Mesendoderm (in vitro differentiated cells): ENCODE results near the gene NPR2.

Experiments used
- DNase-seq: peaks from one replicate; pipeline ENCODE4 v3.0.0; 2013
- H2AK5ac ChIP-seq: 2 replicates; pipeline ENCODE4 v1.6.1; 2013; ENCODE audit warnings: low read length, inconsistent platforms
- H2BK120ac ChIP-seq: 2 replicates; pipeline ENCODE4 v1.6.1; 2013; ENCODE audit warnings: low read depth, mild to moderate bottlenecking, low read length, moderate library complexity, mixed read lengths
- H2BK15ac ChIP-seq: replicated peaks from 2 replicates; pipeline ENCODE4 v1.6.1; 2013; ENCODE audit warnings: low read depth, mild to moderate bottlenecking, moderate library complexity
- H2BK5ac ChIP-seq: 2 replicates; pipeline ENCODE4 v1.6.1; 2013; ENCODE audit warnings: low read length, inconsistent platforms
- H3K18ac ChIP-seq: 2 replicates; pipeline ENCODE4 v1.6.1; 2013; ENCODE audit warnings: mild to moderate bottlenecking, low read length, mixed read lengths
- H3K23ac ChIP-seq: one replicate; pipeline ENCODE4 v1.6.1; 2013; ENCODE audit warnings: low read length
- H3K27ac ChIP-seq: 2 replicates; pipeline ENCODE4 v1.5.1; 2013; ENCODE audit warnings: low read depth, mild to moderate bottlenecking, inconsistent platforms, low read length, moderate library complexity
- H3K27me3 ChIP-seq: 2 replicates; pipeline ENCODE4 v1.6.1; 2013; ENCODE audit warnings: low read length, control low read depth, mild to moderate bottlenecking, inconsistent platforms; ENCODE audit not compliant: insufficient read depth, poor library complexity
- H3K36me3 ChIP-seq: 2 replicates; pipeline ENCODE4 v1.6.1; 2013; ENCODE audit warnings: low read length, inconsistent platforms; ENCODE audit not compliant: control insufficient read depth, insufficient read depth
- H3K4ac ChIP-seq: one replicate; pipeline ENCODE4 v1.6.1; 2013; ENCODE audit warnings: low read depth, mild to moderate bottlenecking, low read length, moderate library complexity
- H3K4me1 ChIP-seq: 2 replicates; pipeline ENCODE4 v1.6.1; 2013; ENCODE audit warnings: low read depth, low read length, inconsistent platforms; ENCODE audit not compliant: control insufficient read depth
- H3K4me2 ChIP-seq: 2 replicates; pipeline ENCODE4 v1.6.1; 2013; ENCODE audit warnings: low read length
- H3K4me3 ChIP-seq: 2 replicates; pipeline ENCODE4 v1.5.1; 2013; ENCODE audit warnings: mild to moderate bottlenecking, low read length
- H3K56ac ChIP-seq: one replicate; pipeline ENCODE4 v1.6.1; 2013; ENCODE audit warnings: low read length
- H3K79me1 ChIP-seq: 2 replicates; pipeline ENCODE4 v1.6.1; 2013; ENCODE audit warnings: low read length, inconsistent platforms
- H3K79me2 ChIP-seq: 2 replicates; pipeline ENCODE4 v1.6.1; 2013; ENCODE audit warnings: mild to moderate bottlenecking, low read length; ENCODE audit not compliant: control insufficient read depth, insufficient read depth
- H3K9ac ChIP-seq: 2 replicates; pipeline ENCODE4 v1.6.1; 2013; ENCODE audit warnings: low read length, inconsistent platforms
- H4K5ac ChIP-seq: one replicate; pipeline ENCODE4 v1.6.1; 2013; ENCODE audit warnings: low read length
- H4K8ac ChIP-seq: one replicate; pipeline ENCODE4 v1.6.1; 2013; ENCODE audit warnings: low read depth, mild to moderate bottlenecking, control low read depth, low read length, moderate library complexity
- WGBS: extraction: QIAGEN DNeasy Blood & Tissue Kit; methylation state at CpG from one replicate; pipeline ENCODE4 v1.1.7; 2013; ENCODE audit warnings: low lambda C conversion rate, missing lambda C conversion rate; ENCODE audit not compliant: insufficient coverage; ENCODE audit errors: extremely low coverage; 5-methylcytosine and 5-hydroxymethylcytosine counted together

NPR2 gene

DNA sequence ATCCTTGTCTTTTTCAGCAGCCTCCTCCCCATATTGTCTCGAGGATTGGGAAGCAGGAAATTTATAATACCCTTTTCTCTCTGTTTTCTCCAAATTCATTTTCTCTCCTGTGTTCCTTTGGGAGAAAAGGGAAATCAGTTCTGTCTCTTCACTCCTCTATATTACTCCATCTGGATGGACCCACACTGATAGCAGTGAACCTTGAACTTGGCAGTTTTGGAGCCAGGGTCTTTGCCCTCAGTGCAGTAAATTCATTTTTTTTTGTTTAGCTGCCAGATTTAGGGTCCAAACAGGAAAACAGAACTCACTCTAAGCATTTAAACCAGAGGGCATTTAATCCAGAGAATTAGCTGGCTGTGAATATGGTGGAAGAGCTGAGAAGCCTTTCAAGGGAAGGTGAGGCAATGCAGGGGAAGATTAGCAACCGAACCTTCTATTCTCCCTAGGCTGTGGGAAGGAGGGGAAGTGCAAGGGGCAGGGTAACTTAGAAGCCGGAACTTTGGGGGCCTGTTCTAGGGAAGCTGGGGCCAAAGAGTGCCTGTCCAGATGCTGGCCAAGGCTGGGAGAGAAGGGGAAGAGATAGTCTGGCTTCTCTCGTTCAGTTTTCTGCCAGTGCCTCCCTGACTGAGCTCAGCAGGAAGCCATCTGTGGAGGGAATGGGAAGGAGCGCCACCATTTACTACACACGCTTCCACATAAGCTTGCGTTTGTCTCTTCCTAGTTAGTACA, 16.3 kb upstream of the NPR2 start:
- no peak overlapping the region for H2BK15ac ChIP-seq
- H3K4me2 ChIP-seq: no peak overlapping the region
- H3K4ac ChIP-seq: no peak overlapping the region
- peaks cover 3% of the 10 kb centered on the region for H3K4me1 ChIP-seq
- H3K79me2 ChIP-seq: no peaks in the 10 kb centered on the region
- H4K5ac ChIP-seq: no peak overlapping the region
- no peak overlapping the region for H3K56ac ChIP-seq
- H2AK5ac ChIP-seq: no peak overlapping the region
- H3K36me3 ChIP-seq: no peaks in the 10 kb centered on the region
- no peak overlapping the region for H3K23ac ChIP-seq
- peak; percentile 30 for DNase-seq
- no peak overlapping the region for H3K27ac ChIP-seq
- no peaks in the 10 kb centered on the region for H3K79me1 ChIP-seq
- H2BK5ac ChIP-seq: no peak overlapping the region
- no peaks in the 10 kb centered on the region for H3K27me3 ChIP-seq
- peak overlapping the region; percentile 44 for H3K18ac ChIP-seq
- WGBS: no CpG with 5 or more reads among the region's 7 CpGs
- H2BK120ac ChIP-seq: no peak overlapping the region
- no peak overlapping the region for H4K8ac ChIP-seq
- H3K9ac ChIP-seq: no peak overlapping the region
- no peak overlapping the region for H3K4me3 ChIP-seq

- Histone ChIP-seq H3K9ac (no peak overlapping the region), H3K4me3 (no peak overlapping the region), H4K8ac (no peak overlapping the region), H3K27ac (no peak overlapping the region), H3K4ac (no peak overlapping the region), H2BK120ac (no peak overlapping the region), H3K4me1 (peaks cover 3% of the 10 kb centered on the region), H2BK15ac (no peak overlapping the region), H3K23ac (no peak overlapping the region), H3K36me3 (no peaks in the 10 kb centered on the region), H3K79me2 (no peaks in the 10 kb centered on the region), H3K18ac (no peak overlapping the region), H2AK5ac (no peak overlapping the region), H3K27me3 (no peaks in the 10 kb centered on the region), H3K56ac (no peak overlapping the region), H4K5ac (no peak overlapping the region), H3K4me2 (no peak overlapping the region), H3K79me1 (no peaks in the 10 kb centered on the region), H2BK5ac (no peak overlapping the region)
- no peak for DNase-seq
- no CpG with 5 or more reads among the region's 4 CpGs for WGBS
Observed at GRCh38 chr9:35776018-35776417, 15.4 kb upstream of the NPR2 start.

DNA sequence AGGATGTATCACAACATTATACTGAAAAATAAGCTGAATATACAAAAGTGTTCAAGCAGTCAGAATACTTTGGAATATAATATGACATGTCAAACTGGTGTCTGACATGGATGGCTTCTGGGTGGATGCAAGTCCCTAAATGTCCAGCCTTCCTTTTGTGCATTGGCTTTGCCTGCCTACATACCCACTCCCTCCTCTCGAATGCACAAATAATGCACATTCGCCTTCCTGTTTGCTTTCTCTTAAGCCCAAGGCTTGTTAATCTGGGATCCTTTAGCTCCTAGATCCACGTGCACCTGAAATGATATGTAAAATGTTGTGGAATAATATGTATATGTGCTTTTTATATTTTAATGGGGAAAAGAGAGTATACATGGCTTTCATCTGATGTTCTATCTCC, 12.9 kb upstream of the NPR2 start:
- Histone ChIP-seq H3K4ac (no peak overlapping the region), H3K36me3 (no peaks in the 10 kb centered on the region)
- WGBS: no CpG with 5 or more reads among the region's 3 CpGs

GRCh38 chr9:35781066-35781465, 10.3 kb upstream of the NPR2 start:
- no peak overlapping the region for H2BK5ac ChIP-seq
- DNase-seq: no peak
- no peak overlapping the region for H4K8ac ChIP-seq
- H3K79me2 ChIP-seq: no peaks in the 10 kb centered on the region
- no peak overlapping the region for H3K18ac ChIP-seq
- no peak overlapping the region for H3K4ac ChIP-seq
- H4K5ac ChIP-seq: no peak overlapping the region
- H3K4me3 ChIP-seq: no peak overlapping the region
- H3K27ac ChIP-seq: no peak overlapping the region
- H3K36me3 ChIP-seq: no peaks in the 10 kb centered on the region
- H3K9ac ChIP-seq: no peak overlapping the region
- no peaks in the 10 kb centered on the region for H3K79me1 ChIP-seq
- H2BK15ac ChIP-seq: no peak overlapping the region
- H2AK5ac ChIP-seq: no peak overlapping the region
- no peak overlapping the region for H3K23ac ChIP-seq
- no peak overlapping the region for H3K4me2 ChIP-seq
- WGBS: no CpG with 5 or more reads among the region's 2 CpGs
- H3K27me3 ChIP-seq: no peaks in the 10 kb centered on the region
- no peak overlapping the region for H3K56ac ChIP-seq
- H3K4me1 ChIP-seq: no peaks in the 10 kb centered on the region
- no peak overlapping the region for H2BK120ac ChIP-seq

More for the DNA sequence above, 12.9 kb upstream of the NPR2 start:
- H2BK120ac ChIP-seq: no peak overlapping the region
- no peak overlapping the region for H3K23ac ChIP-seq
- no peak overlapping the region for H3K27ac ChIP-seq
- H3K9ac ChIP-seq: no peak overlapping the region
- H3K4me2 ChIP-seq: no peak overlapping the region
- H3K56ac ChIP-seq: no peak overlapping the region
- no peak overlapping the region for H2BK15ac ChIP-seq
- no peak for DNase-seq
- no peak overlapping the region for H2BK5ac ChIP-seq
- no peak overlapping the region for H4K5ac ChIP-seq
- H2AK5ac ChIP-seq: no peak overlapping the region
- no peaks in the 10 kb centered on the region for H3K79me2 ChIP-seq
- H3K27me3 ChIP-seq: no peaks in the 10 kb centered on the region
- no peak overlapping the region for H3K18ac ChIP-seq
- peaks cover 3% of the 10 kb centered on the region for H3K4me1 ChIP-seq
- H3K4me3 ChIP-seq: no peak overlapping the region
- no peaks in the 10 kb centered on the region for H3K79me1 ChIP-seq
- no peak overlapping the region for H4K8ac ChIP-seq

DNA sequence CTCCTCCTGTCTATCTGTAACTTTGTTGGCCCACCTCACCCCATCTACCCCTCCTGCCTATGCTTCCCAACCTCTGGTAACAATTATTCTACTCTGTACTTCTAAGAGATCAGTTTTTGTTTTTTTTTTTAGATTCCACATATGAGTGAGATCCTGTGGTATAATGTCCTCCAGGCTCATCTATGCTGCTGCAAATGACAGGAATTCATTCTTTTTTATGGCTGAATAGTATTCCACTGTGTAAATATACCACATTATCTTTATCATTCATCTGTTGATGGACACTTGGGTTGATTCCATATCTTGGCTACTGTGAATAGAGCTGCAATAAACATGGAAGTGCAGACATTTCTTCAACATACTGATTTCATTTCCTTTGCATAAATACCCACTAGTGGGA, 8.0 kb upstream of the NPR2 start:
- Histone ChIP-seq H3K4me1 (no peaks in the 10 kb centered on the region), H4K8ac (no peak overlapping the region), H2AK5ac (no peak overlapping the region), H3K27ac (no peak overlapping the region), H3K36me3 (no peaks in the 10 kb centered on the region), H2BK15ac (no peak overlapping the region), H3K18ac (no peak overlapping the region), H3K79me1 (no peaks in the 10 kb centered on the region), H2BK120ac (no peak overlapping the region), H3K56ac (no peak overlapping the region), H2BK5ac (no peak overlapping the region), H3K27me3 (no peaks in the 10 kb centered on the region), H3K4ac (no peak overlapping the region), H3K79me2 (no peaks in the 10 kb centered on the region), H3K4me3 (no peak overlapping the region), H3K23ac (no peak overlapping the region), H3K4me2 (no peak overlapping the region), H3K9ac (no peak overlapping the region), H4K5ac (no peak overlapping the region)
- no peak for DNase-seq

DNA sequence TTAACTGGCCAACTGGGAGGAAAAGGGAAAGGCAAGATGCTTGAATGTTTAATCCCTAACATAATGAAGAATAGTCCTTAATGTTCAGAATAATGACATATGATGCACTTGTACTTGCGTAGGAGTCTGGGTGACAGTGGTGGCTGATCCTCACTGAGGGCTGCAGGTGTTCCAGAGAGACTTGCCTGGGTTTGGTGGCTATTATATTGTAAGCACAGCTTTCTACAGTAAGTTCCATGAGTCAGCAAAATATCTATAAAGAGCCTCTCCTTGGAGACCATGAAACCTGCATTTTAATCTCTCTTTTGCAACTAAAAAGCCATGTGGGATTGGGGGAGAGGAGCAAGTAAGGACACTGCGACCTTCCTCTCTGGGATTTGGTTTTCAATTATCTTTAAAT, 1.9 kb upstream of the NPR2 start:
- Histone ChIP-seq H4K8ac (no peak overlapping the region), H3K56ac (no peak overlapping the region), H2BK15ac (no peak overlapping the region), H3K4me1 (peaks cover 2% of the 10 kb centered on the region), H2BK5ac (no peak overlapping the region), H3K27me3 (no peaks in the 10 kb centered on the region), H3K9ac (no peak overlapping the region), H3K18ac (no peak overlapping the region), H3K4ac (no peak overlapping the region), H3K4me3 (no peak overlapping the region), H2AK5ac (no peak overlapping the region), H3K23ac (no peak overlapping the region), H3K36me3 (no peaks in the 10 kb centered on the region), H3K79me1 (peaks cover 5% of the 10 kb centered on the region), H3K27ac (no peak overlapping the region), H3K79me2 (peaks cover 3% of the 10 kb centered on the region), H4K5ac (no peak overlapping the region), H3K4me2 (no peak overlapping the region), H2BK120ac (no peak overlapping the region)
- DNase-seq: no peak
- no CpG with 5 or more reads among the region's 2 CpGs for WGBS
